GM12878 (cell line): Measurements from ENCODE around the gene FAT1. TPM values are rescaled to one million over a fixed set of nuclear protein-coding genes. Genes with fewer than 3 reads are reported as not detected.

Source experiments
- KDM1A ChIP-seq: fragments of 200-600 bp; sonication (generic); IDR thresholded peaks from 2 replicates; pipeline ENCODE4 v1.6.1; 2016; ENCODE audit warnings: borderline replicate concordance
- RB1 ChIP-seq: fragments of 450-650 bp; formaldehyde crosslinking; IDR thresholded peaks from 2 replicates; pipeline ENCODE4 v1.6.1; 2017; ENCODE audit warnings: mild to moderate bottlenecking, borderline replicate concordance
- SRF ChIP-seq, 2 experiments: IDR thresholded peaks; 2 replicates each; pipeline ENCODE4 v1.6.1; 2011; ENCODE audit warnings: low read depth in 2 of 2, low read length in 2 of 2, mild to moderate bottlenecking in 1 of 2, moderate library complexity in 1 of 2
- YY1 ChIP-seq: IDR thresholded peaks from 2 replicates; pipeline ENCODE4 v1.6.1; 2011; ENCODE audit warnings: low read depth, mild to moderate bottlenecking, low read length
- polyA plus RNA-seq, 11 experiments: library from polyadenylated mRNA; depleted of rRNA in 4 of 11; unstranded in 6 of 11; stranded (reverse) in 5 of 11; fragments of >200 nt; fragmentation: Nextera tagmentation in 4 of 11; fragmentation: Illumina TruSeq in 1 of 11; extraction: Ambion mirVana in 4 of 11; extraction: Trizol in 1 of 11; gene quantifications; 1 replicate in 1 of 11; 2 replicates in 10 of 11; pipeline versions ENCODE4 v1.2.1 to v1.2.3, GENCODE V29; 2011 to 2016; ENCODE audit warnings: inconsistent platforms in 2 of 11, missing spikeins in 2 of 11, low read depth in 1 of 11
- total RNA-seq, 4 experiments: library from RNA; depleted of rRNA in 3 of 4; stranded (reverse); fragments of >200 nt in 3 of 4; fragmentation: Illumina TruSeq in 1 of 4; extraction: Trizol in 1 of 4; gene quantifications; 2 replicates each; pipeline versions ENCODE4 v1.2.1 to v1.2.3, GENCODE V29; 2013 to 2021
- TF ChIP-seq, protein P1 (sequence below): fragments of 450-650 bp; formaldehyde crosslinking; IDR thresholded peaks from 2 replicates; pipeline ENCODE4 v1.4.0; 2020; ENCODE audit warnings: mild to moderate bottlenecking, moderate library complexity
- TF ChIP-seq, protein P2 (sequence below): fragments of 450-650 bp; IDR thresholded peaks from 2 replicates; pipeline ENCODE4 v1.6.1; 2017; ENCODE audit warnings: mild to moderate bottlenecking, moderate library complexity
- TF ChIP-seq, protein P3 (sequence below): fragments of 450-650 bp; IDR thresholded peaks from 2 replicates; pipeline ENCODE4 v1.6.1; 2018; ENCODE audit warnings: borderline replicate concordance, mild to moderate bottlenecking; ENCODE audit not compliant: partially characterized antibody
- TF ChIP-seq, protein P4 (sequence below): fragments of 450-650 bp; IDR thresholded peaks from 2 replicates; pipeline ENCODE4 v1.6.1; 2016; ENCODE audit warnings: mild to moderate bottlenecking

FAT1 gene
- total and polyA plus RNA-seq, 10 of the 15 experiments (the other 5 are each of a cell fraction or from before 2014, with no cell fraction given): 0.04 to 11.8 (median 0.11) TPM; not detected in 1

DNA sequence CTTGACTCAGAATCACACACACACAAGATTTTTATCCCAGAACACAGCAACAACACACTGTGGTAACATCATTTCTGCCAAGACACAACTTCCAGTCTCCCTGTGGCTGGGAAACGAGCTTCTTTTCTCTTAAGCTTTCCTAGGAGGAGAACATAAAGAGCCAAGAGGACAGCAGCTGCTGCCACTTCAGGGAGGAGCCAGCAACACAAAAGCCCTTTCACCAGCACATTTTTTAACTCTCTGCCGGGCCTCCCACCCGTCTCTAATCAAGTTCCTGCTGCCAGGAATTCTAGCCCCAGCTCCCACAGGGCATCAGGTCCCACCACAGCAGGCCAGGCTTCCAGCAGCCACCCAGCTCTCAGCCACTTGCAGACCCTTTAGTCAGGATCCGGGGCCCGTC lies 22.4 kb downstream of the FAT1 start (continued):
- TF ChIP-seq, protein P1, sequence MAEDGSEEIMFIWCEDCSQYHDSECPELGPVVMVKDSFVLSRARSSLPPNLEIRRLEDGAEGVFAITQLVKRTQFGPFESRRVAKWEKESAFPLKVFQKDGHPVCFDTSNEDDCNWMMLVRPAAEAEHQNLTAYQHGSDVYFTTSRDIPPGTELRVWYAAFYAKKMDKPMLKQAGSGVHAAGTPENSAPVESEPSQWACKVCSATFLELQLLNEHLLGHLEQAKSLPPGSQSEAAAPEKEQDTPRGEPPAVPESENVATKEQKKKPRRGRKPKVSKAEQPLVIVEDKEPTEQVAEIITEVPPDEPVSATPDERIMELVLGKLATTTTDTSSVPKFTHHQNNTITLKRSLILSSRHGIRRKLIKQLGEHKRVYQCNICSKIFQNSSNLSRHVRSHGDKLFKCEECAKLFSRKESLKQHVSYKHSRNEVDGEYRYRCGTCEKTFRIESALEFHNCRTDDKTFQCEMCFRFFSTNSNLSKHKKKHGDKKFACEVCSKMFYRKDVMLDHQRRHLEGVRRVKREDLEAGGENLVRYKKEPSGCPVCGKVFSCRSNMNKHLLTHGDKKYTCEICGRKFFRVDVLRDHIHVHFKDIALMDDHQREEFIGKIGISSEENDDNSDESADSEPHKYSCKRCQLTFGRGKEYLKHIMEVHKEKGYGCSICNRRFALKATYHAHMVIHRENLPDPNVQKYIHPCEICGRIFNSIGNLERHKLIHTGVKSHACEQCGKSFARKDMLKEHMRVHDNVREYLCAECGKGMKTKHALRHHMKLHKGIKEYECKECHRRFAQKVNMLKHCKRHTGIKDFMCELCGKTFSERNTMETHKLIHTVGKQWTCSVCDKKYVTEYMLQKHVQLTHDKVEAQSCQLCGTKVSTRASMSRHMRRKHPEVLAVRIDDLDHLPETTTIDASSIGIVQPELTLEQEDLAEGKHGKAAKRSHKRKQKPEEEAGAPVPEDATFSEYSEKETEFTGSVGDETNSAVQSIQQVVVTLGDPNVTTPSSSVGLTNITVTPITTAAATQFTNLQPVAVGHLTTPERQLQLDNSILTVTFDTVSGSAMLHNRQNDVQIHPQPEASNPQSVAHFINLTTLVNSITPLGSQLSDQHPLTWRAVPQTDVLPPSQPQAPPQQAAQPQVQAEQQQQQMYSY (CRISPR knock-in tag): no peak
- TF ChIP-seq YY1 (no peak), RB1 (no peak), KDM1A (no peak), SRF (IDR thresholded peaks at IDR 0.05; ENCODE audit: low read depth in 2 of 2, low read length in 2 of 2) (no peak)
- TF ChIP-seq, protein P2, sequence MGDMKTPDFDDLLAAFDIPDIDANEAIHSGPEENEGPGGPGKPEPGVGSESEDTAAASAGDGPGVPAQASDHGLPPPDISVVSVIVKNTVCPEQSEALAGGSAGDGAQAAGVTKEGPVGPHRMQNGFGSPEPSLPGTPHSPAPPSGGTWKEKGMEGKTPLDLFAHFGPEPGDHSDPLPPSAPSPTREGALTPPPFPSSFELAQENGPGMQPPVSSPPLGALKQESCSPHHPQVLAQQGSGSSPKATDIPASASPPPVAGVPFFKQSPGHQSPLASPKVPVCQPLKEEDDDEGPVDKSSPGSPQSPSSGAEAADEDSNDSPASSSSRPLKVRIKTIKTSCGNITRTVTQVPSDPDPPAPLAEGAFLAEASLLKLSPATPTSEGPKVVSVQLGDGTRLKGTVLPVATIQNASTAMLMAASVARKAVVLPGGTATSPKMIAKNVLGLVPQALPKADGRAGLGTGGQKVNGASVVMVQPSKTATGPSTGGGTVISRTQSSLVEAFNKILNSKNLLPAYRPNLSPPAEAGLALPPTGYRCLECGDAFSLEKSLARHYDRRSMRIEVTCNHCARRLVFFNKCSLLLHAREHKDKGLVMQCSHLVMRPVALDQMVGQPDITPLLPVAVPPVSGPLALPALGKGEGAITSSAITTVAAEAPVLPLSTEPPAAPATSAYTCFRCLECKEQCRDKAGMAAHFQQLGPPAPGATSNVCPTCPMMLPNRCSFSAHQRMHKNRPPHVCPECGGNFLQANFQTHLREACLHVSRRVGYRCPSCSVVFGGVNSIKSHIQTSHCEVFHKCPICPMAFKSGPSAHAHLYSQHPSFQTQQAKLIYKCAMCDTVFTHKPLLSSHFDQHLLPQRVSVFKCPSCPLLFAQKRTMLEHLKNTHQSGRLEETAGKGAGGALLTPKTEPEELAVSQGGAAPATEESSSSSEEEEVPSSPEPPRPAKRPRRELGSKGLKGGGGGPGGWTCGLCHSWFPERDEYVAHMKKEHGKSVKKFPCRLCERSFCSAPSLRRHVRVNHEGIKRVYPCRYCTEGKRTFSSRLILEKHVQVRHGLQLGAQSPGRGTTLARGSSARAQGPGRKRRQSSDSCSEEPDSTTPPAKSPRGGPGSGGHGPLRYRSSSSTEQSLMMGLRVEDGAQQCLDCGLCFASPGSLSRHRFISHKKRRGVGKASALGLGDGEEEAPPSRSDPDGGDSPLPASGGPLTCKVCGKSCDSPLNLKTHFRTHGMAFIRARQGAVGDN: no peak
- TF ChIP-seq, protein P3, sequence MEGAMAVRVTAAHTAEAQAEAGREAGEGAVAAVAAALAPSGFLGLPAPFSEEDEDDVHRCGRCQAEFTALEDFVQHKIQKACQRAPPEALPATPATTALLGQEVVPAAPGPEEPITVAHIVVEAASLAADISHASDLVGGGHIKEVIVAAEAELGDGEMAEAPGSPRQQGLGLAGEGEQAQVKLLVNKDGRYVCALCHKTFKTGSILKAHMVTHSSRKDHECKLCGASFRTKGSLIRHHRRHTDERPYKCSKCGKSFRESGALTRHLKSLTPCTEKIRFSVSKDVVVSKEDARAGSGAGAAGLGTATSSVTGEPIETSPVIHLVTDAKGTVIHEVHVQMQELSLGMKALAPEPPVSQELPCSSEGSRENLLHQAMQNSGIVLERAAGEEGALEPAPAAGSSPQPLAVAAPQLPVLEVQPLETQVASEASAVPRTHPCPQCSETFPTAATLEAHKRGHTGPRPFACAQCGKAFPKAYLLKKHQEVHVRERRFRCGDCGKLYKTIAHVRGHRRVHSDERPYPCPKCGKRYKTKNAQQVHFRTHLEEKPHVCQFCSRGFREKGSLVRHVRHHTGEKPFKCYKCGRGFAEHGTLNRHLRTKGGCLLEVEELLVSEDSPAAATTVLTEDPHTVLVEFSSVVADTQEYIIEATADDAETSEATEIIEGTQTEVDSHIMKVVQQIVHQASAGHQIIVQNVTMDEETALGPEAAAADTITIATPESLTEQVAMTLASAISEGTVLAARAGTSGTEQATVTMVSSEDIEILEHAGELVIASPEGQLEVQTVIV: no peak
- TF ChIP-seq, protein P4, sequence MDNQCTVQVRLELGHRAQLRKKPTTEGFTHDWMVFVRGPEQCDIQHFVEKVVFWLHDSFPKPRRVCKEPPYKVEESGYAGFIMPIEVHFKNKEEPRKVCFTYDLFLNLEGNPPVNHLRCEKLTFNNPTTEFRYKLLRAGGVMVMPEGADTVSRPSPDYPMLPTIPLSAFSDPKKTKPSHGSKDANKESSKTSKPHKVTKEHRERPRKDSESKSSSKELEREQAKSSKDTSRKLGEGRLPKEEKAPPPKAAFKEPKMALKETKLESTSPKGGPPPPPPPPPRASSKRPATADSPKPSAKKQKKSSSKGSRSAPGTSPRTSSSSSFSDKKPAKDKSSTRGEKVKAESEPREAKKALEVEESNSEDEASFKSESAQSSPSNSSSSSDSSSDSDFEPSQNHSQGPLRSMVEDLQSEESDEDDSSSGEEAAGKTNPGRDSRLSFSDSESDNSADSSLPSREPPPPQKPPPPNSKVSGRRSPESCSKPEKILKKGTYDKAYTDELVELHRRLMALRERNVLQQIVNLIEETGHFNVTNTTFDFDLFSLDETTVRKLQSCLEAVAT: no peak
